Neural progenitor cell (in vitro differentiated cells): ENCODE results near the gene ANKRD13D. TPM values are rescaled to one million over a fixed set of nuclear protein-coding genes. Genes with fewer than 3 reads are reported as not detected.

Experiments used
- DNase-seq: peaks from one replicate; pipeline ENCODE4 v3.0.0-alpha.2; 2016; ENCODE audit warnings: low spot score
- H2AFZ ChIP-seq: fragments of 200-600 bp; sonication (generic); replicated peaks from 2 replicates; pipeline ENCODE4 v1.6.1; 2016; ENCODE audit warnings: antibody characterized with exemption
- H3F3A ChIP-seq: fragments of 200-600 bp; sonication (generic); 2 replicates; pipeline ENCODE4 v1.6.1; 2016; ENCODE audit warnings: antibody characterized with exemption, low read depth
- H3K27ac ChIP-seq: fragments of 200-600 bp; sonication (generic); 2 replicates; pipeline ENCODE4 v1.5.1; 2016; ENCODE audit warnings: mild to moderate bottlenecking
- H3K27me3 ChIP-seq: fragments of 200-600 bp; sonication (generic); 2 replicates; pipeline ENCODE4 v1.6.1; 2016; ENCODE audit warnings: mild to moderate bottlenecking, moderate library complexity
- H3K36me3 ChIP-seq: fragments of 200-600 bp; sonication (generic); 2 replicates; pipeline ENCODE4 v1.5.1; 2016
- H3K4me1 ChIP-seq: fragments of 200-600 bp; sonication (generic); 2 replicates; pipeline ENCODE4 v1.6.1; 2016; ENCODE audit warnings: mixed run types
- H3K4me2 ChIP-seq: fragments of 200-600 bp; sonication (generic); 2 replicates; pipeline ENCODE4 v1.6.1; 2016
- H3K4me3 ChIP-seq: fragments of 200-600 bp; sonication (generic); 2 replicates; pipeline ENCODE4 v1.5.1; 2016
- H3K79me2 ChIP-seq: fragments of 200-600 bp; sonication (generic); 2 replicates; pipeline ENCODE4 v1.6.1; 2016; ENCODE audit warnings: low read depth
- H3K9ac ChIP-seq: fragments of 200-600 bp; sonication (generic); 2 replicates; pipeline ENCODE4 v1.6.1; 2016
- H3K9me3 ChIP-seq: fragments of 200-600 bp; sonication (generic); 2 replicates; pipeline ENCODE4 v1.5.1; 2016; ENCODE audit warnings: low read depth
- H4K20me1 ChIP-seq: fragments of 200-600 bp; sonication (generic); 2 replicates; pipeline ENCODE4 v1.6.1; 2016; ENCODE audit warnings: low read depth
- H3K27ac Mint-ChIP-seq: 3 replicates; pipeline ENCODE4 v1.8.0; 2021; ENCODE audit warnings: mixed read lengths
- H3K27me3 Mint-ChIP-seq: 2 replicates; pipeline ENCODE4 v1.8.0; 2022; ENCODE audit warnings: low read depth, mild to moderate bottlenecking, inconsistent platforms, moderate library complexity, mixed read lengths; ENCODE audit not compliant: insufficient read depth
- H3K36me3 Mint-ChIP-seq: 3 replicates; pipeline ENCODE4 v1.8.0; 2021; ENCODE audit warnings: mixed read lengths
- H3K4me1 Mint-ChIP-seq: 3 replicates; pipeline ENCODE4 v1.8.0; 2021; ENCODE audit warnings: mixed read lengths
- H3K4me3 Mint-ChIP-seq: 3 replicates; pipeline ENCODE4 v1.8.0; 2021; ENCODE audit warnings: mild to moderate bottlenecking, moderate library complexity, mixed read lengths
- H3K9me3 Mint-ChIP-seq: 3 replicates; pipeline ENCODE4 v1.8.0; 2020; ENCODE audit warnings: mixed read lengths
- CTCF ChIP-seq: fragments of 200-600 bp; sonication (generic); IDR thresholded peaks from 2 replicates; pipeline ENCODE4 v1.5.1; 2017; ENCODE audit warnings: antibody characterized with exemption, mild to moderate bottlenecking
- EZH2 ChIP-seq: fragments of 200-600 bp; sonication (generic); IDR thresholded peaks from 2 replicates; pipeline ENCODE4 v1.6.1; 2017; ENCODE audit warnings: antibody characterized with exemption, mild to moderate bottlenecking, moderate library complexity
- EZH2phosphoT487 ChIP-seq: fragments of 200-600 bp; sonication (generic); IDR thresholded peaks from 2 replicates; pipeline ENCODE4 v1.6.1; 2017; ENCODE audit warnings: antibody characterized with exemption
- total RNA-seq: library from RNA; depleted of rRNA; stranded (reverse); fragments of >200 nt; gene quantifications from 2 replicates; pipeline ENCODE4 v1.2.3, GENCODE V29; 2015; ENCODE audit warnings: low replicate concordance

The ANKRD13D gene
- total RNA-seq, 1 donor from 2014 or later = 21.0 TPM

GRCh38 chr11:67314218-67314617 lies 25.1 kb downstream of the ANKRD13D start:
- Mint-ChIP-seq H3K27me3 (peaks cover 10% of the 10 kb centered on the region), H3K9me3 (no peaks in the 10 kb centered on the region), H3K27ac (no peak overlapping the region), H3K4me3 (no peak overlapping the region), H3K4me1 (peaks cover 17% of the 10 kb centered on the region), H3K36me3 (no peaks in the 10 kb centered on the region)
- Histone ChIP-seq H3K79me2 (no peaks in the 10 kb centered on the region), H3K9ac (no peak overlapping the region), H3K9me3 (no peaks in the 10 kb centered on the region), H3K27ac (no peak overlapping the region), H3K4me1 (peaks cover 3% of the 10 kb centered on the region), H4K20me1 (peaks cover 8% of the 10 kb centered on the region), H3F3A (peaks cover 8% of the 10 kb centered on the region), H2AFZ (no peak overlapping the region), H3K4me2 (no peak overlapping the region), H3K36me3 (no peaks in the 10 kb centered on the region), H3K27me3 (peaks cover 15% of the 10 kb centered on the region), H3K4me3 (no peak overlapping the region)
- TF ChIP-seq EZH2 (no peak), EZH2phosphoT487 (no peak), CTCF (no peak)
- DNase-seq = no peak

GRCh38 chr11:67315325-67315909 lies 26.3 kb downstream of the ANKRD13D start:
- no peak for DNase-seq
- H3K9me3 ChIP-seq = no peaks in the 10 kb centered on the region
- H3K4me3 Mint-ChIP-seq = peak overlapping the region; percentile 72
- no peak overlapping the region for H2AFZ ChIP-seq
- H3K4me1 Mint-ChIP-seq = peaks cover 22% of the 10 kb centered on the region
- H3K27ac Mint-ChIP-seq = peak overlapping the region; percentile 82
- no peaks in the 10 kb centered on the region for H3K36me3 Mint-ChIP-seq
- peaks cover 3% of the 10 kb centered on the region for H3K4me1 ChIP-seq
- H3K27me3 ChIP-seq = peaks cover 27% of the 10 kb centered on the region
- peaks cover 10% of the 10 kb centered on the region for H3K27me3 Mint-ChIP-seq
- H3K79me2 ChIP-seq = no peaks in the 10 kb centered on the region
- H3K4me3 ChIP-seq = no peak overlapping the region
- H4K20me1 ChIP-seq = peaks cover 8% of the 10 kb centered on the region
- no peak overlapping the region for H3K9ac ChIP-seq
- no peaks in the 10 kb centered on the region for H3K36me3 ChIP-seq
- peaks cover 8% of the 10 kb centered on the region for H3F3A ChIP-seq
- no peak overlapping the region for H3K27ac ChIP-seq
- H3K9me3 Mint-ChIP-seq = no peaks in the 10 kb centered on the region
- no peak for TF ChIP-seq EZH2
- TF ChIP-seq EZH2phosphoT487 = no peak
- no peak overlapping the region for H3K4me2 ChIP-seq

- H3K4me2 ChIP-seq = peak overlapping the region; percentile 92
- no peak for DNase-seq
- peak overlapping the region; percentile 98 for H3K4me3 Mint-ChIP-seq
- H2AFZ ChIP-seq = peak overlapping the region; percentile 74
- H4K20me1 ChIP-seq = peaks cover 8% of the 10 kb centered on the region
- no peaks in the 10 kb centered on the region for H3K36me3 ChIP-seq
- no peaks in the 10 kb centered on the region for H3K9me3 Mint-ChIP-seq
- no peak overlapping the region for H3K27ac ChIP-seq
- peaks cover 23% of the 10 kb centered on the region for H3K4me1 Mint-ChIP-seq
- no peak overlapping the region for H3K27ac Mint-ChIP-seq
- no peak overlapping the region for H3K9ac ChIP-seq
- peaks cover 8% of the 10 kb centered on the region for H3F3A ChIP-seq
- no peaks in the 10 kb centered on the region for H3K79me2 ChIP-seq
- H3K36me3 Mint-ChIP-seq = no peaks in the 10 kb centered on the region
- peaks cover 11% of the 10 kb centered on the region for H3K27me3 Mint-ChIP-seq
- peaks cover 3% of the 10 kb centered on the region for H3K4me1 ChIP-seq
- peak overlapping the region; percentile 65 for H3K4me3 ChIP-seq
- no peaks in the 10 kb centered on the region for H3K9me3 ChIP-seq
- peaks cover 29% of the 10 kb centered on the region for H3K27me3 ChIP-seq
- TF ChIP-seq EZH2 = no peak
- TF ChIP-seq EZH2phosphoT487 = no peak
- TF ChIP-seq CTCF = no peak
Measured at GRCh38 chr11:67316882-67317204, 27.7 kb downstream of the ANKRD13D start.

GRCh38 chr11:67317205-67317887 lies 28.2 kb downstream of the ANKRD13D start:
- H3K27me3 ChIP-seq = peaks cover 29% of the 10 kb centered on the region
- no peaks in the 10 kb centered on the region for H3K36me3 Mint-ChIP-seq
- peak overlapping the region; percentile 74 for H2AFZ ChIP-seq
- peaks cover 8% of the 10 kb centered on the region for H3F3A ChIP-seq
- H3K9ac ChIP-seq = no peak overlapping the region
- peaks cover 3% of the 10 kb centered on the region for H3K4me1 ChIP-seq
- H3K27ac Mint-ChIP-seq = peak overlapping the region; percentile 97
- no peaks in the 10 kb centered on the region for H3K36me3 ChIP-seq
- H3K4me1 Mint-ChIP-seq = peaks cover 22% of the 10 kb centered on the region
- peaks cover 8% of the 10 kb centered on the region for H4K20me1 ChIP-seq
- TF ChIP-seq EZH2 (no peak), EZH2phosphoT487 (no peak), CTCF (peak; percentile 90)
- peaks cover 10% of the 10 kb centered on the region for H3K27me3 Mint-ChIP-seq
- no peaks in the 10 kb centered on the region for H3K9me3 Mint-ChIP-seq
- peak overlapping the region; percentile 65 for H3K4me3 ChIP-seq
- H3K4me2 ChIP-seq = peak overlapping the region; percentile 92
- H3K27ac ChIP-seq = no peak overlapping the region
- no peaks in the 10 kb centered on the region for H3K79me2 ChIP-seq
- DNase-seq = peak; percentile 100
- no peaks in the 10 kb centered on the region for H3K9me3 ChIP-seq
- H3K4me3 Mint-ChIP-seq = peak overlapping the region; percentile 98
